HG03064 (cell line): ENCODE results near the gene LETMD1.
"Not testable (repeated sequence)": the region's sequence is repeated elsewhere in the genome, so short reads cannot be mapped to it uniquely, and the experiment has no call there.

Experiments
- ATAC-seq: cut with Tn5 transposase; IDR thresholded peaks from one replicate; pipeline ENCODE4 v1.9.1; 2021; ENCODE audit warnings: low read depth; ENCODE audit not compliant: unreplicated experiment

The LETMD1 gene

GRCh38 chr12:51047655-51048540 is at the start of gene LETMD1:
LETMD1 (plus strand) TSS chr12:51048327; CDS start chr12:51048357, 30 bp downstream.
- ATAC-seq: peak; percentile 93

GRCh38 chr12:50999093-50999492 is 49.0 kb upstream of the LETMD1 start:
- ATAC-seq: no peak

- ATAC-seq: no peak
Measured at GRCh38 chr12:51000245-51000644, 47.9 kb upstream of the LETMD1 start.

- ATAC-seq: no peak
Measured at GRCh38 chr12:51001799-51002198, 46.3 kb upstream of the LETMD1 start.

- no peak for ATAC-seq
Measured at GRCh38 chr12:51004504-51004903, 43.6 kb upstream of the LETMD1 start.

GRCh38 chr12:51005030-51005429 is 43.1 kb upstream of the LETMD1 start:
- no peak for ATAC-seq

GRCh38 chr12:51005671-51006070 is 42.5 kb upstream of the LETMD1 start:
- no peak for ATAC-seq

GRCh38 chr12:51008329-51009055 is 39.6 kb upstream of the LETMD1 start:
- ATAC-seq: no peak

GRCh38 chr12:51009056-51009440 is 39.1 kb upstream of the LETMD1 start:
- no peak for ATAC-seq

GRCh38 chr12:51011955-51012354 is 36.2 kb upstream of the LETMD1 start:
- ATAC-seq: no peak

- no peak for ATAC-seq
Measured at GRCh38 chr12:51012570-51013236, 35.4 kb upstream of the LETMD1 start.

GRCh38 chr12:51013441-51013840 is 34.7 kb upstream of the LETMD1 start:
- ATAC-seq: no peak

- not testable (repeated sequence) for ATAC-seq
Measured at GRCh38 chr12:51014467-51014866, 33.7 kb upstream of the LETMD1 start.

GRCh38 chr12:51017452-51017851 is 30.7 kb upstream of the LETMD1 start:
- ATAC-seq: no peak

GRCh38 chr12:51018956-51019355 is 29.2 kb upstream of the LETMD1 start:
- no peak for ATAC-seq

GRCh38 chr12:51019927-51020326 is 28.2 kb upstream of the LETMD1 start:
- ATAC-seq: no peak

GRCh38 chr12:51020448-51021182 is 27.5 kb upstream of the LETMD1 start:
- no peak for ATAC-seq

- no peak for ATAC-seq
Measured at GRCh38 chr12:51021694-51022093, 26.4 kb upstream of the LETMD1 start.

- ATAC-seq: no peak
Measured at GRCh38 chr12:51023625-51024382, 24.3 kb upstream of the LETMD1 start.

GRCh38 chr12:51025338-51025835 is 22.7 kb upstream of the LETMD1 start:
- ATAC-seq: no peak
